ENCODE measurements around the gene MDK. TPM values are rescaled to one million over a fixed set of nuclear protein-coding genes. Genes with fewer than 3 reads are reported as not detected.

Gene MDK
- total and polyA plus RNA-seq, 8 donors = 5.5 to 151 (median 25.8) TPM

- Histone ChIP-seq H3K9me3 (no peaks in the 10 kb centered on the region), H3K27ac (peak overlapping the region in 1 of 5 donors; percentile 1), H3K27me3 (no peaks in the 10 kb centered on the region), H3K36me3 (peaks cover 17 to 44% (median 40%) of the 10 kb centered on the region in 4 donors), H3K4me3 (no peak overlapping the region), H3K4me1 (peaks cover 29 to 52% (median 43%) of the 10 kb centered on the region in 4 donors)
- 91 to 94% (median 93%) methylated on average over 17 to 22 of the region's 22 CpGs for WGBS, 5 donors
- TF ChIP-seq EP300 (IDR thresholded peaks at IDR 0.05) (no peak), POLR2A (IDR thresholded peaks at IDR 0.05) (no peak), POLR2AphosphoS5 (IDR thresholded peaks at IDR 0.05) (no peak)
- TF ChIP-seq, protein P1, sequence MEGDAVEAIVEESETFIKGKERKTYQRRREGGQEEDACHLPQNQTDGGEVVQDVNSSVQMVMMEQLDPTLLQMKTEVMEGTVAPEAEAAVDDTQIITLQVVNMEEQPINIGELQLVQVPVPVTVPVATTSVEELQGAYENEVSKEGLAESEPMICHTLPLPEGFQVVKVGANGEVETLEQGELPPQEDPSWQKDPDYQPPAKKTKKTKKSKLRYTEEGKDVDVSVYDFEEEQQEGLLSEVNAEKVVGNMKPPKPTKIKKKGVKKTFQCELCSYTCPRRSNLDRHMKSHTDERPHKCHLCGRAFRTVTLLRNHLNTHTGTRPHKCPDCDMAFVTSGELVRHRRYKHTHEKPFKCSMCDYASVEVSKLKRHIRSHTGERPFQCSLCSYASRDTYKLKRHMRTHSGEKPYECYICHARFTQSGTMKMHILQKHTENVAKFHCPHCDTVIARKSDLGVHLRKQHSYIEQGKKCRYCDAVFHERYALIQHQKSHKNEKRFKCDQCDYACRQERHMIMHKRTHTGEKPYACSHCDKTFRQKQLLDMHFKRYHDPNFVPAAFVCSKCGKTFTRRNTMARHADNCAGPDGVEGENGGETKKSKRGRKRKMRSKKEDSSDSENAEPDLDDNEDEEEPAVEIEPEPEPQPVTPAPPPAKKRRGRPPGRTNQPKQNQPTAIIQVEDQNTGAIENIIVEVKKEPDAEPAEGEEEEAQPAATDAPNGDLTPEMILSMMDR (IDR thresholded peaks at IDR 0.05) = no peak
- intact Hi-C loops (cut with DNase I; ENCODE audit: low total_unique reads) = no loop called here
- no peak for DNase-seq
Measured at GRCh38 chr11:46366260-46366659, 15.2 kb upstream of the MDK start.

GRCh38 chr11:46366661-46367161 lies 14.8 kb upstream of the MDK start:
- DNase-seq = no peak
- peak overlapping the region in 3 of 5 donors; percentile 14 to 47 (median 36) for H3K27ac ChIP-seq
- H3K4me3 ChIP-seq = no peak overlapping the region
- TF ChIP-seq POLR2AphosphoS5 (IDR thresholded peaks at IDR 0.05) (no peak), POLR2A (IDR thresholded peaks at IDR 0.05) (no peak), EP300 (IDR thresholded peaks at IDR 0.05) (no peak)
- TF ChIP-seq, protein P1 (IDR thresholded peaks at IDR 0.05) = no peak
- peaks cover 24 to 48% (median 38%) of the 10 kb centered on the region in 4 donors for H3K4me1 ChIP-seq
- no peaks in the 10 kb centered on the region for H3K27me3 ChIP-seq
- H3K9me3 ChIP-seq = no peaks in the 10 kb centered on the region
- peaks cover 19 to 48% (median 45%) of the 10 kb centered on the region in 4 donors for H3K36me3 ChIP-seq
- 92 to 100% (median 95%) methylated on average over 1 to 31 of the region's 31 CpGs for WGBS, 5 donors
- intact Hi-C loops (cut with DNase I; ENCODE audit: low total_unique reads) = no loop called here

- Histone ChIP-seq H3K27ac (peak overlapping the region in 3 of 5 donors; percentile 14 to 47 (median 36)), H3K4me3 (no peak overlapping the region), H3K27me3 (no peaks in the 10 kb centered on the region), H3K36me3 (peaks cover 26 to 55% (median 51%) of the 10 kb centered on the region in 4 donors), H3K9me3 (no peaks in the 10 kb centered on the region), H3K4me1 (peaks cover 17 to 41% (median 32%) of the 10 kb centered on the region in 4 donors)
- 10 to 32% (median 28%) methylated on average over 15 to 32 of the region's 32 CpGs for WGBS, 5 donors
- TF ChIP-seq POLR2A (IDR thresholded peaks at IDR 0.05) (no peak), POLR2AphosphoS5 (IDR thresholded peaks at IDR 0.05) (peak in 2 of 3 donors; percentile 24 to 57)
- TF ChIP-seq, protein P1 (IDR thresholded peaks at IDR 0.05) = peak in 5 of 7 experiments; percentile 74 to 95 (median 92)
- DNase-seq = peak; percentile 78 to 88
- intact Hi-C loops (cut with DNase I; ENCODE audit: low total_unique reads) = no loop called here
Measured at GRCh38 chr11:46367244-46367915, 14.1 kb upstream of the MDK start.

GRCh38 chr11:46367916-46368267 lies 13.6 kb upstream of the MDK start:
- no peaks in the 10 kb centered on the region for H3K27me3 ChIP-seq
- 51 to 74% (median 70%) methylated on average over 11 to 12 of the region's 12 CpGs for WGBS, 5 donors
- peaks cover 12 to 36% (median 27%) of the 10 kb centered on the region in 4 donors for H3K4me1 ChIP-seq
- no peak for TF ChIP-seq EP300 (IDR thresholded peaks at IDR 0.05)
- TF ChIP-seq, protein P1 (IDR thresholded peaks at IDR 0.05) = peak in 1 of 7 experiments; percentile 31
- intact Hi-C loops (cut with DNase I; ENCODE audit: low total_unique reads) = no loop called here
- no peak for DNase-seq
- no peak overlapping the region for H3K4me3 ChIP-seq
- H3K27ac ChIP-seq = peak overlapping the region in 2 of 5 donors; percentile 36 to 47
- no peaks in the 10 kb centered on the region for H3K9me3 ChIP-seq
- peaks cover 30 to 60% (median 56%) of the 10 kb centered on the region in 4 donors for H3K36me3 ChIP-seq

All from stomach (tissue), 9 donors.